ENCODE data around the gene GPN1. TPM values are rescaled to one million over a fixed set of nuclear protein-coding genes. Genes with fewer than 3 reads are reported as not detected.
"Not testable (repeated sequence)": the region's sequence is repeated elsewhere in the genome, so short reads cannot be mapped to it uniquely, and the experiment has no call there.

Gene GPN1
- total RNA-seq, 1 donor from 2014 or later = 76.8 TPM

GRCh38 chr2:27672723-27673486 lies 44.1 kb downstream of the GPN1 start:
- DNase-seq (ENCODE audit: low read depth) = no peak

GRCh38 chr2:27680571-27680970 lies 51.7 kb downstream of the GPN1 start:
- no peak for DNase-seq (ENCODE audit: low read depth)

- DNase-seq (ENCODE audit: low read depth) = peak; percentile 84
These were observed 53.0 kb downstream of the GPN1 start for GRCh38 chr2:27681841-27682240.

- peak; percentile 99 for DNase-seq (ENCODE audit: low read depth)
These were observed 53.5 kb downstream of the GPN1 start for GRCh38 chr2:27682334-27682771.

GRCh38 chr2:27683390-27684071 lies 54.7 kb downstream of the GPN1 start:
- peak; percentile 93 for DNase-seq (ENCODE audit: low read depth)

GRCh38 chr2:27685006-27685405 lies 56.2 kb downstream of the GPN1 start:
- DNase-seq (ENCODE audit: low read depth) = not testable (repeated sequence)

GRCh38 chr2:27685577-27685976 lies 56.7 kb downstream of the GPN1 start:
- no peak for DNase-seq (ENCODE audit: low read depth)

GRCh38 chr2:27687232-27687631 lies 58.4 kb downstream of the GPN1 start:
- no peak for DNase-seq (ENCODE audit: low read depth)

GRCh38 chr2:27689424-27689823 lies 60.6 kb downstream of the GPN1 start:
- peak; percentile 88 for DNase-seq (ENCODE audit: low read depth)

GRCh38 chr2:27690052-27690451 lies 61.2 kb downstream of the GPN1 start:
- no peak for DNase-seq (ENCODE audit: low read depth)

GRCh38 chr2:27697660-27698059 lies 68.8 kb downstream of the GPN1 start:
- no peak for DNase-seq (ENCODE audit: low read depth)

Other genes with a start within 250 kb of the GPN1 start
- gene ZNF513, start 248.3 kb upstream of the GPN1 start, total RNA-seq = 9.2 and 11.3 TPM in 2 replicates
- gene PPM1G, start 219.5 kb upstream of the GPN1 start, total RNA-seq = 113 and 119 TPM in 2 replicates
- 117 and 126 TPM in 2 replicates for gene NRBP1, start 200.4 kb upstream of the GPN1 start, total RNA-seq
- 0.85 and 3.5 TPM in 2 replicates for gene KRTCAP3, start 186.7 kb upstream of the GPN1 start, total RNA-seq
- gene IFT172, start 139.3 kb upstream of the GPN1 start, total RNA-seq = 12.2 and 34.6 TPM in 2 replicates
- 25.6 and 30.4 TPM in 2 replicates for gene FNDC4, start 133.8 kb upstream of the GPN1 start, total RNA-seq
- 1.4 and 1.6 TPM in 2 replicates for gene GCKR, start 132.2 kb upstream of the GPN1 start, total RNA-seq
- gene ZNF512, start 46.0 kb upstream of the GPN1 start, total RNA-seq = 10.2 and 48.0 TPM in 2 replicates
- 0.69 and 3.8 TPM in 2 replicates for gene CCDC121, start within 50 bp of the GPN1 start, total RNA-seq
- 15.3 and 31.9 TPM in 2 replicates for gene SUPT7L, start 34.6 kb downstream of the GPN1 start, total RNA-seq
- 30.2 and 39.1 TPM in 2 replicates for gene SLC4A1AP, start 34.8 kb downstream of the GPN1 start, total RNA-seq
- 180 and 225 TPM in 2 replicates for gene MRPL33, start 142.7 kb downstream of the GPN1 start, total RNA-seq

Measured in renal cortical epithelial cell (primary cell).